Loucy (cell line): ENCODE measurements around the gene FAM25A.

Experiments used
- H2AFZ ChIP-seq: fragments of 200-600 bp; sonication (generic); 2 replicates; pipeline ENCODE4 v1.6.0; 2016; ENCODE audit warnings: antibody characterized with exemption, mild to moderate bottlenecking, low read length, moderate library complexity
- H3F3A ChIP-seq: fragments of 200-600 bp; 2 replicates; pipeline ENCODE4 v1.6.0; 2016; ENCODE audit warnings: antibody characterized with exemption, low read depth, mild to moderate bottlenecking
- H3K27me3 ChIP-seq: fragments of 200-600 bp; sonication (generic); 2 replicates; pipeline ENCODE4 v1.6.1; 2014; ENCODE audit warnings: low read length, mild to moderate bottlenecking; ENCODE audit not compliant: insufficient read depth, poor library complexity, severe bottlenecking
- H3K36me3 ChIP-seq: fragments of 200-600 bp; sonication (generic); 2 replicates; pipeline ENCODE4 v1.6.1; 2016; ENCODE audit warnings: low read length; ENCODE audit not compliant: insufficient read depth
- H3K4me1 ChIP-seq: fragments of 200-600 bp; sonication (generic); 2 replicates; pipeline ENCODE4 v1.5.1; 2014; ENCODE audit warnings: low read length, mild to moderate bottlenecking; ENCODE audit not compliant: insufficient read depth, poor library complexity, severe bottlenecking
- H3K4me2 ChIP-seq: fragments of 200-600 bp; sonication (generic); 2 replicates; pipeline ENCODE4 v1.6.0; 2014; ENCODE audit warnings: antibody characterized with exemption, low read length, low read depth, mild to moderate bottlenecking; ENCODE audit not compliant: poor library complexity, severe bottlenecking
- H3K4me3 ChIP-seq: fragments of 200-600 bp; sonication (generic); 2 replicates; pipeline ENCODE4 v1.5.1; 2014; ENCODE audit warnings: low read length, mild to moderate bottlenecking, mixed read lengths; ENCODE audit not compliant: poor library complexity, severe bottlenecking
- H3K79me2 ChIP-seq: fragments of 200-600 bp; sonication (generic); 2 replicates; pipeline ENCODE4 v1.6.1; 2014; ENCODE audit warnings: low read length; ENCODE audit not compliant: insufficient read depth
- H3K9ac ChIP-seq: fragments of 200-600 bp; sonication (generic); 2 replicates; pipeline ENCODE4 v1.6.0; 2014; ENCODE audit warnings: mild to moderate bottlenecking, low read depth, low read length, moderate library complexity; ENCODE audit not compliant: poor library complexity, severe bottlenecking
- H3K9me2 ChIP-seq: fragments of 200-600 bp; sonication (generic); replicated peaks from 2 replicates; pipeline ENCODE4 v1.6.1; 2016; ENCODE audit warnings: low read depth, low read length, mixed read lengths
- H3K9me3 ChIP-seq: fragments of 200-600 bp; sonication (generic); 2 replicates; pipeline ENCODE4 v1.6.1; 2014; ENCODE audit warnings: mild to moderate bottlenecking, antibody characterized with exemption, low read length, low read depth; ENCODE audit not compliant: insufficient read depth
- H4K20me1 ChIP-seq: fragments of 200-600 bp; sonication (generic); 2 replicates; pipeline ENCODE4 v1.6.0; 2014; ENCODE audit warnings: antibody characterized with exemption, low read length, mild to moderate bottlenecking; ENCODE audit not compliant: insufficient read depth, poor library complexity, severe bottlenecking
- EZH2phosphoT487 ChIP-seq: fragments of 200-600 bp; IDR thresholded peaks from 2 replicates; pipeline ENCODE4 v1.6.1; 2018; ENCODE audit warnings: antibody characterized with exemption, mild to moderate bottlenecking, moderate library complexity, borderline replicate concordance
- TF ChIP-seq, protein P1 (sequence below): fragments of 200-600 bp; sonication (generic); conservative IDR thresholded peaks from 2 replicates; pipeline ENCODE4 v1.5.1; 2014; ENCODE audit warnings: mild to moderate bottlenecking, antibody characterized with exemption, low read length

The FAM25A gene

DNA sequence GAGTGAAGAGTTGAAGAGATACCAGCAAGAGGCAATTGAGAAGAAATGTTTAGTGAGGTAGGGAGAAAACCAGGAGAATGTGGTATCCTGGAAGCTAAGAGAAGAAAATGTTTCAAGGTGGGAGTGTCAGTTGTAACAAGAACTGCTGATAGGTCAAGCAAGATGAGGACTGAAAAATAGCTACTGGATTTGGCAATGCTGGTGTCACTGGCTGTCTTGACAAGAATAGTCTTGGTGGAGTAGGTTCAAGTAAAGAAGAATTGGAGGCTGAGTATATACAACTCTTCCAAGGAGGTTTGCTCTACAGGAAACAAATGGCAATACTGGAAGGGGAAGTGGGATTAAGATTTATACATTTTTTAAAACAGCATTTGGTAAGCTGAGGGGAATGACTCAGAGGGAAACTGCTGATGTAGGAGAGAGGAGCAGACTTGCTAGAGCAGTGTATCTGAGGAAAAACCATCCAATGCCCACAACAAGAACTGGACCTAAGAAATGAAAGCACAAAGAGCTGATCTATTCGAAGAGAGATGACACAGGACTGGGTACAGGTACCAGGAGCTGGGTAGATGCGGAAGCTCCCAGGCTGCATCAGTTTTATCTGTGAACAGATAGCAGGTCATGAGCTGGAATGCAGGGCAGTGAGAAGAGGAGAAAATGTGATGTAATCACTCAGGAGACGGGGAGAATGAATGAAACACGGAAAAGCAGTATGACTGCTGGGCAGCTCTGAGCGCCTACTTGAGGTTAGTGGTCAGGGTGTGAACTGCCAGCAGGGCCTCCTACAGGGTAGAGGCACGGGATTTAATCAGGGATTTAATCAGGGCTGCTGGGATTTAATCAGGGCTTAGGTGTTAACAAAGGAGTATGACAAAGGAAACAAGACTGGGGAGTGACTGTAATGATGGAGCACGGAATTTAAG is 34.5 kb downstream of the FAM25A start:
- H3K79me2 ChIP-seq: no peaks in the 10 kb centered on the region
- H3K27me3 ChIP-seq: no peaks in the 10 kb centered on the region
- no peaks in the 10 kb centered on the region for H3K4me1 ChIP-seq
- H3K9ac ChIP-seq: no peak overlapping the region
- H3K4me3 ChIP-seq: no peak overlapping the region
- H4K20me1 ChIP-seq: no peaks in the 10 kb centered on the region
- H2AFZ ChIP-seq: no peak overlapping the region
- no peaks in the 10 kb centered on the region for H3K9me3 ChIP-seq
- peaks cover 86% of the 10 kb centered on the region for H3K36me3 ChIP-seq
- no peaks in the 10 kb centered on the region for H3F3A ChIP-seq
- no peaks in the 10 kb centered on the region for H3K9me2 ChIP-seq
- H3K4me2 ChIP-seq: no peak overlapping the region
- TF ChIP-seq EZH2phosphoT487: no peak
- TF ChIP-seq, protein P1, sequence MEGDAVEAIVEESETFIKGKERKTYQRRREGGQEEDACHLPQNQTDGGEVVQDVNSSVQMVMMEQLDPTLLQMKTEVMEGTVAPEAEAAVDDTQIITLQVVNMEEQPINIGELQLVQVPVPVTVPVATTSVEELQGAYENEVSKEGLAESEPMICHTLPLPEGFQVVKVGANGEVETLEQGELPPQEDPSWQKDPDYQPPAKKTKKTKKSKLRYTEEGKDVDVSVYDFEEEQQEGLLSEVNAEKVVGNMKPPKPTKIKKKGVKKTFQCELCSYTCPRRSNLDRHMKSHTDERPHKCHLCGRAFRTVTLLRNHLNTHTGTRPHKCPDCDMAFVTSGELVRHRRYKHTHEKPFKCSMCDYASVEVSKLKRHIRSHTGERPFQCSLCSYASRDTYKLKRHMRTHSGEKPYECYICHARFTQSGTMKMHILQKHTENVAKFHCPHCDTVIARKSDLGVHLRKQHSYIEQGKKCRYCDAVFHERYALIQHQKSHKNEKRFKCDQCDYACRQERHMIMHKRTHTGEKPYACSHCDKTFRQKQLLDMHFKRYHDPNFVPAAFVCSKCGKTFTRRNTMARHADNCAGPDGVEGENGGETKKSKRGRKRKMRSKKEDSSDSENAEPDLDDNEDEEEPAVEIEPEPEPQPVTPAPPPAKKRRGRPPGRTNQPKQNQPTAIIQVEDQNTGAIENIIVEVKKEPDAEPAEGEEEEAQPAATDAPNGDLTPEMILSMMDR: no peak

DNA sequence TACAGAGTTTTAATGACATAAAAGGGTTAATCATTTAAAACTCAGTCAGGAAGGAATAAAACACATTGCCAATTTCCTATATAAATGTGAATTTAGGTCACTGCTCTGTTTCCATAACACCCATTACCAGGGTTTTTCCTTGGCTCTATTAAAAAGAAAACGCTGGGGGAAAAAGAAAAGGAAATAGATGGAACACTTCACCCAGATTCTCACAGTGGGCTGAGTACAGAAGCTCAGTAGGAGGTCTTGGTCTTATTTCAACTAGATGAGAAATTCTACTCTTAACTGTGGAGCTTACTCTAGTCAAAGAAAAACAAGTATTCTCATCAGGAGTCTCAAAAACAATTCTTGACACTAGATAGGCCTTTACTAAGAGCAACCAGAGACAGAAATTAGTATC is 38.1 kb downstream of the FAM25A start:
- Histone ChIP-seq H3K4me3 (no peak overlapping the region), H3K36me3 (peaks cover 88% of the 10 kb centered on the region; the same call in 1 of the 2 replicates), H3K4me1 (no peaks in the 10 kb centered on the region), H3K9ac (no peak overlapping the region), H4K20me1 (no peaks in the 10 kb centered on the region), H2AFZ (no peak overlapping the region), H3K27me3 (no peaks in the 10 kb centered on the region), H3K9me3 (no peaks in the 10 kb centered on the region), H3K4me2 (no peak overlapping the region), H3K79me2 (no peaks in the 10 kb centered on the region), H3F3A (no peaks in the 10 kb centered on the region), H3K9me2 (no peaks in the 10 kb centered on the region)
- no peak for TF ChIP-seq EZH2phosphoT487
- TF ChIP-seq, protein P1: no peak

DNA sequence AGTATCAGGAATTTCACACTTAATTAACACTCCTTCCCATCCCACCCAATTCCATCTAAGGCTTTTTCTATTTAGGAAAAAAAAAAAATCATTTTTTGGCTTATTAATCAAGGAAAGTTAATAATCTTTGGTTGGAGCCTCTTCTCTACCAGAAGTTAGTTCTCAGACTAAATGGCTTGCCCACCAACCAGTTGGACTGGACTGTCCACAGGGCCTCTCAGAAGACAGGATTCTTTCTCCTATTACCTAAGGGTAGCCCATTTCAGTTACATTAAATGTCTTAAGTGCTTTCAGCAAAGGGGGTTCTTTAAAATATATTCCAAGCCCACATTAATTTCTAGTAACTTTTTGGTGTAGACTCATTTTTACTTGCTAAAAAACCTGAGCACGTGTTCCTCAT is 39.3 kb downstream of the FAM25A start:
- Histone ChIP-seq H3K36me3 (peaks cover 87% of the 10 kb centered on the region; the same call in 1 of the 2 replicates), H3K27me3 (no peaks in the 10 kb centered on the region), H3K4me1 (no peaks in the 10 kb centered on the region), H3K9ac (no peak overlapping the region), H3K9me2 (no peaks in the 10 kb centered on the region), H2AFZ (no peak overlapping the region), H3K4me3 (no peak overlapping the region), H3K79me2 (no peaks in the 10 kb centered on the region), H3K9me3 (no peaks in the 10 kb centered on the region), H3F3A (no peaks in the 10 kb centered on the region), H3K4me2 (no peak overlapping the region), H4K20me1 (no peaks in the 10 kb centered on the region)
- TF ChIP-seq EZH2phosphoT487: no peak
- TF ChIP-seq, protein P1: no peak
